AG10803 (cell line): ENCODE data around the gene CYB5D1.
A peak's percentile ranks its signal among the peaks of the same experiment; 100 is the strongest.
"Not testable (repeated sequence)": the region's sequence is repeated elsewhere in the genome, so short reads cannot be mapped to it uniquely, and the experiment has no call there.

ENCODE experiments used
- DNase-seq: peaks from one replicate; pipeline ENCODE4 v3.0.0; 2010; ENCODE audit warnings: low read depth
- H3K4me3 ChIP-seq: 2 replicates; pipeline ENCODE4 v1.5.1; 2011; ENCODE audit warnings: mild to moderate bottlenecking, low read length, control low read depth
- TF ChIP-seq, protein P1 (sequence below): conservative IDR thresholded peaks from 2 replicates; pipeline ENCODE4 v1.5.1; 2011; ENCODE audit warnings: mild to moderate bottlenecking, low read length, control low read depth, inconsistent platforms

CYB5D1 gene, protein sequence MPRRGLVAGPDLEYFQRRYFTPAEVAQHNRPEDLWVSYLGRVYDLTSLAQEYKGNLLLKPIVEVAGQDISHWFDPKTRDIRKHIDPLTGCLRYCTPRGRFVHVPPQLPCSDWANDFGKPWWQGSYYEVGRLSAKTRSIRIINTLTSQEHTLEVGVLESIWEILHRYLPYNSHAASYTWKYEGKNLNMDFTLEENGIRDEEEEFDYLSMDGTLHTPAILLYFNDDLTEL

DNA sequence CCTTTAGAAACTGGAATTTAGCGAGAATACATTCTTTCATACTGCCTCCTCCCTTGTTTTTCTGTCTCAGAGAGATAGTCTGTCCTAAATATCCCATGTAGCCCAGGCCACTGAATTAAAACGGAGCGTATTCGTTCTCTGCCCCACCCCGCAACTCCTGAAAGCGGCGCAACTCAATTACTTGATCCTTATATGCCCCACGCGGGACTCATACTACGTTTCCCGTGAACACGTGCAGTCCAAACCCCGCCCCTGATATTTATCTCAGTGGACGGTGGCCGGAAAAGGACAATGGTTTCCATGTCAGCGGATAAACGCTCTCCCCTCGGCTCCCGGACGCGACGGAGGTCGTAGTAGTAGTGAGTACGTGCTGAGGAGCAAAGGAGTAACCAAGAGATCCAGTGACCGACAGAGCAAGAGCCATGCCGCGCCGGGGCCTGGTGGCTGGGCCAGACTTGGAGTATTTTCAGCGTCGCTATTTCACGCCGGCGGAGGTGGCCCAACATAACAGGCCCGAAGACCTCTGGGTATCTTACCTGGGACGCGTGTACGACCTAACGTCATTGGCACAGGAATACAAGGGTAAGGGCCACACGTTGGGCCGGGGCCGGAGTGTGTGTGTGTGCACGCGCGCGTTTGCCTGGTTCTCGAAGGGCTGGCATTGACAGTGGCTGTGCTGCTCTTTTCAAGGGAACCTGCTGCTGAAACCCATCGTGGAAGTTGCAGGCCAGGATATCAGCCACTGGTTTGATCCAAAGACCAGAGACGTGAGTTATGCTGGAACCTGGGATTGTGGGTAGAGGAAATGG lies at the start of gene CYB5D1:
Gene CYB5D1 (plus strand): TSS at position 291 of the 809 bp plus-strand sequence. CDS start 132 bp downstream, at position 423.
- peak; percentile 93 for DNase-seq
- H3K4me3 ChIP-seq: peak within 1 kb of the TSS; percentile 91
- TF ChIP-seq, protein P1, sequence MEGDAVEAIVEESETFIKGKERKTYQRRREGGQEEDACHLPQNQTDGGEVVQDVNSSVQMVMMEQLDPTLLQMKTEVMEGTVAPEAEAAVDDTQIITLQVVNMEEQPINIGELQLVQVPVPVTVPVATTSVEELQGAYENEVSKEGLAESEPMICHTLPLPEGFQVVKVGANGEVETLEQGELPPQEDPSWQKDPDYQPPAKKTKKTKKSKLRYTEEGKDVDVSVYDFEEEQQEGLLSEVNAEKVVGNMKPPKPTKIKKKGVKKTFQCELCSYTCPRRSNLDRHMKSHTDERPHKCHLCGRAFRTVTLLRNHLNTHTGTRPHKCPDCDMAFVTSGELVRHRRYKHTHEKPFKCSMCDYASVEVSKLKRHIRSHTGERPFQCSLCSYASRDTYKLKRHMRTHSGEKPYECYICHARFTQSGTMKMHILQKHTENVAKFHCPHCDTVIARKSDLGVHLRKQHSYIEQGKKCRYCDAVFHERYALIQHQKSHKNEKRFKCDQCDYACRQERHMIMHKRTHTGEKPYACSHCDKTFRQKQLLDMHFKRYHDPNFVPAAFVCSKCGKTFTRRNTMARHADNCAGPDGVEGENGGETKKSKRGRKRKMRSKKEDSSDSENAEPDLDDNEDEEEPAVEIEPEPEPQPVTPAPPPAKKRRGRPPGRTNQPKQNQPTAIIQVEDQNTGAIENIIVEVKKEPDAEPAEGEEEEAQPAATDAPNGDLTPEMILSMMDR: no peak

DNA sequence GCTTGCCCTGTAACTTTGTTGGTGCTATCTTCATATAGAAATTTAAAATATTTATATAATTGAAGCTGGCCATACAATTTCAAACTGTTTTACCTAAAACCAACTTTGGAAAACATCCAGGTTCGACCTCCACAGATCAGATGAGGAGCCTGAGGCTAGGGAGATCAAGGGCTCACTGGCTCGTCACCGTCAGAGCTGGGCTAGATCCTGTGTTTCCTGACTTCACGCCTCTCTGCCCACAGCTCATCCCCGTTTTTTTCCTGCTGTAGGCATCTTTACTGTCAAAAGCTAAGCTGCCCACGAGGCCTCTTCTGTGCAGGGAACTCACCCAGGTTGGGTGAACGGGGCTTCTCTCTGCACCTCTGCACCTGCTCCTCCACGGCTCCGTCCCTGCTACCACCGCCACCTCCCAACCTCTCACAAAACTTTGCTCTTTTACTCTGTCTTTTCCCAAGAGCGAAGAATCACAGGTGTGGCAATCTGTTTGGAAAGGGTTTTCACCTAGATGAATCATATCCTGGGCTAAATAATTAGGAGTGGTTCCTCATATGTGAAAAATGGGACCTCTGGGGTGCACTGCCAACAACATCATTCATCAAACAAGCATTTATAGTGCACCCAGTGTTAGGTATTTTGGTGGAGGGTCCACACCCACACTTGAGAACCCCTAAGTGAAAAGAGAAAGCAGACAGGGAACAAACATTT lies 48.6 kb upstream of the CYB5D1 start:
- H3K4me3 ChIP-seq: no peak overlapping the region
- TF ChIP-seq, protein P1: no peak
- no peak for DNase-seq

DNA sequence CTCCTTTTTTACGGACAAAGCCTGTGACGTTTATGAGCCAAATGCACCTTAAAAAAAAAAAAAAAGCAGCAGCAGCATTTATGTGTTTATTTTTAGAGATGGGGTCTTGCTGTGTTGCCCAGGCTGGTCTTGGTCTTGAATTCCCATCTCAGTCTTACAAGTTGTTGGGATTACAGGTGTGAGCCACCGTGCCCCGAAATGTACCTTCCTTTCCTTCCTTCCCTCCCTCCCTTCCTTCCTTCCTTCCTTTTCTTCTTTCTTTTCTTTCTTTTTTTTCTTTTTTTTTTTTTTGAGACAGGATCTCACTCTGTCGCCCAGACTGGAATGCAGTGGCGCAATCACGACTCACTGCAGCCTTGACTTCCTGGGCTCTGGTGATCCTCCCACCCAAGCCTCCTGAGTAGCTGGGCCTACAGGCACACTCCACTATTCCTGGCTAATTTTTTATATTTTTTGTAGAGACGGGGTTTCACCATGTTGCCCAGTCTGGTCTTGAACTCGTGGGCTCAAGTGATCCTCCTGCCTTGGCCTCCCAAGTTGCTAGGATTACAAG lies 47.9 kb upstream of the CYB5D1 start:
- not testable (repeated sequence) for H3K4me3 ChIP-seq
- peak; percentile 44 for DNase-seq

DNA sequence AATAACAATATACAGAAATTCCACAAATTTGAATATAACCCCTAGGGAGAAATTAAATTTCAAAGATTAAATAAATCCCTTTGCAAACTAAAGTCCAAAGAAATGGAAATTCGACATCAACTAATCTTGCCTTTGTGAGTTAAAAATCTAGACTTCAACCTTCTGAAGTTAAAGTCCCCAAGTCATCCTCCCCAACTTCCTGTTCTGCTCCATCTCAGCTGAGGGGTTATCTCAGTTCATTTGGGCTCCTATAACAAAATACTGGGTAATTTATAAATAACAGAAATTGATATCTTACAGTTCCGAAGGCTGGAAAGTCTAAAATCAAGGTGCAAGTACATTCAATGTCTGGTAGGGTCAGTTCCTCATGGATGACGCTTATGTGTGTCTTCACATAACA lies 46.6 kb upstream of the CYB5D1 start:
- DNase-seq: no peak
- TF ChIP-seq, protein P1: no peak
- no peak overlapping the region for H3K4me3 ChIP-seq

DNA sequence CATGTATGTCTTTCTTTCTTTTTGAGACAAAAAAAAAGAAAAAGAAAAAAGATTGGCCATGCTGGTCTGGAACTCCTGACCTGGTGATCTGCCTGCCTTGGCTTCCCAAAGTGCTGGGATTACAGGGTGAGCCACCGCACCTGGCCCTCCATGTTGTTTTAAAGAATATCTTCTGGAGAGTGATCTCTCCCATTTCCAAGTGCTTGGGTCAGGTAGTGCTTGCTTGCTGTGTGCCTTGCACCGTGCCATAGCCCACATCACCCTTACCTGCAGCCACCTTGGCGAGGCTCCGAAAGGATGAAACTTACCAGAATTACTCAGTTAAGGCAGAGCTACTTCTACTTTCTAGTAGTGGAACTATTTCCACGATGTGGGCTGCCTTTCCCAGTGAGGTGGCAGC lies 42.8 kb upstream of the CYB5D1 start:
- DNase-seq: no peak
- TF ChIP-seq, protein P1: no peak
- H3K4me3 ChIP-seq: no peak overlapping the region

DNA sequence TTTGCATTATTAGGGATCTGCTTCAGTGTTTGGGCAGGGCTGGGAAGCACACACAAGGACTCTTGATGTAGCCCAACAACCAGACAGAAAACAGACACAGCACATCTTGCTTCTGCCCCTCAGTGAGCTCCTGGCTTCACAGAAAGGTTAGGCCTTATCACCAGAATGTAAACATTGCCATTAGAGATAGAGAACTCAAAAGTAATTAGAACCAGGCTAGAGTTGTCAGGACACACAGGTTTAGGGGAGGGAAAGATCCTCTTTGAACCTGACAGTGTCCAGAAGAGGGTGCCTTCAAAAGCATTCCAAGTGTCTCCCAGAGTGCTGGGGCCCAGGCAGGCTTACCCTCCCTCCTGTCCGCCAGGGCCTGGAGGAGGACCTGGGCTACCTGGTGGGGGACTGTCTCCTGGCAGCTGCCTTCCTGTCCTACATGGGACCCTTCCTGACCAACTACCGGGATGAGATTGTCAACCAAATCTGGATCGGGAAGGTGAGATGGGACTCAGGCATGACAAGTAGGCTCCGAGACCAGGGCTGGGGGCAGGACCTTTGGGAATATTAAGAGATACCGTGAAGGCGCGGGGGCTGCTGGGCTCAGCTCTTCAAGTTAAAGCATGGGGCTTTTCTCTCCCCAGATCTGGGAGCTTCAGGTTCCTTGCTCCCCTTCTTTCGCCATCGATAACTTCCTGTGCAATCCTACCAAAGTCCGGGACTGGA lies 40.7 kb upstream of the CYB5D1 start:
- TF ChIP-seq, protein P1: no peak
- H3K4me3 ChIP-seq: no peak overlapping the region
- no peak for DNase-seq

DNA sequence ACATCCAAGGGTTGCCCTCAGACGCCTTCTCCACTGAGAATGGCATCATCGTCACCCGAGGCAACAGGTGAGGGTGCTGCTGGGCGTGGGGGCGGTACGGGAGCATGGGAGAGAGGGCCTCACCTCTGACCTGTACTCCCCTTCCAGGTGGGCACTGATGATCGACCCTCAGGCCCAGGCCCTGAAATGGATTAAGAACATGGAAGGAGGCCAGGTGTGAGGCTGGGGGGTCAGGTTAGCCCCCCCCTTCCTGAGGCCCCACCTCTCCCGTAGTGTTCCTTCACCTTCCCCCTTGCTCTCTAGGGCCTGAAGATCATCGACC lies 40.2 kb upstream of the CYB5D1 start:
- H3K4me3 ChIP-seq: no peak overlapping the region
- TF ChIP-seq, protein P1: no peak
- no peak for DNase-seq
